GM19468 (cell line): ENCODE measurements around the gene CFAP73.
"Not testable (repeated sequence)": the region's sequence is repeated elsewhere in the genome, so short reads cannot be mapped to it uniquely, and the experiment has no call there.

Source experiments
- ATAC-seq: cut with Tn5 transposase; IDR thresholded peaks from one replicate; pipeline ENCODE4 v1.9.1; 2021; ENCODE audit warnings: mild to moderate bottlenecking, moderate library complexity, moderate number of reproducible peaks; ENCODE audit not compliant: unreplicated experiment; ENCODE audit errors: extremely low read depth

CFAP73 gene

DNA sequence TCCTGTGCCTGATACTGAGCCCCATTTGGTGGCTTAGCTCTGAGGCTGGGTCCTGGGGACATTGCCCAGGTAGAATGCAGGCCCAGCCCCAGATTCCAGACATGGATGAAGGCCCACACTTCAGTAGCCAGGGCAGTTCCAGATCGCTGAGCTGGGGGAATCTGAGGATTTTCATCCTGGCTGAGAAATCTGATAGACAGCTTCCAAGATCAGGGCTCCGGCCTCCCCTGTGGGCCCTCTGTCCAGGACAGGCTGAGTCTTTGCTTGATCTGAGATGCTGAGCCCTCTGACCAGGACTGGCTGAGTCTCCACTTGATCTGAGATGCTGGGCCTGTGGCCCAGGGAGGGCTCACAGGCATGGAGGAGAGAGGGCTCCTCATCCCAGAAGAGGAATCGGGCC lies 10.7 kb upstream of the CFAP73 start:
- no peak for ATAC-seq

DNA sequence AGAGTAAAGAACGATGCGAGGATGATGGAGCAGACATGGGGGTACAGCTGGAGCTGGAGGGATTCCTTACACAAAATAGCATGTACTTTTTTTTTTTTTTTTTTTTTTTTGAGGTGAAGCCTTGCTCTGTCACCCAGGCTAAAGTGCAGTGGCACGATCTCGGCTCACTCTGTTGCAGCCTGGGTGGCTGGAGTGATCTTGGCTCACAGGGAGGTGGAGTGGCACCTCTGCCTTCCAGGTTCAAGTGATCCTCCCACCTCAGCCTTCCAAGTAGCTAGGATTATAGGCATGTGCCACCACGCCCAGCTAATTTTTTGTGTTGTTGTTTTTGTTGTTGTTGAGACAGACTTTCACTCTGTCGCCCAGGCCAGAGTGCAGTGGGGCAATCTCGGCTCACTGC lies 8.8 kb upstream of the CFAP73 start:
- no peak for ATAC-seq

DNA sequence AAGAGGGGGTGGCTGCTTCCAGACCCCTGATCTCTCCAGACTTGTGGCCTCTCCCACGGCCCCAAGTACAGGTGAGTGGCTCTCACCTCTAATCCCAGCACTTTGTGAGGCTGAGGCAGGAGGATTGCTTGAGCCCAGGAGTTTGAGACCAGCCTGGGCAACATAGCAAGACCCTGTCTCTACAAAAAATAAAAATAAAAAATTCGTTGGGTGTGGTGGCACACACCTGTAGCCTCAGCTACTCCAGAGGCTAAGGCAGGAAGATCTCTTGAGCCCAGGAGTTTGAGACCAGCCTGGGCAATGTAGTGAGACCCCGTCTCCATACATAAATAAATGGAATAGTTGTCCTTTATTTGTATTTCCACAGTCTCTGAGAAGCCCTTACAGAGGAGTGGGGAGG lies 7.8 kb upstream of the CFAP73 start:
- not testable (repeated sequence) for ATAC-seq

DNA sequence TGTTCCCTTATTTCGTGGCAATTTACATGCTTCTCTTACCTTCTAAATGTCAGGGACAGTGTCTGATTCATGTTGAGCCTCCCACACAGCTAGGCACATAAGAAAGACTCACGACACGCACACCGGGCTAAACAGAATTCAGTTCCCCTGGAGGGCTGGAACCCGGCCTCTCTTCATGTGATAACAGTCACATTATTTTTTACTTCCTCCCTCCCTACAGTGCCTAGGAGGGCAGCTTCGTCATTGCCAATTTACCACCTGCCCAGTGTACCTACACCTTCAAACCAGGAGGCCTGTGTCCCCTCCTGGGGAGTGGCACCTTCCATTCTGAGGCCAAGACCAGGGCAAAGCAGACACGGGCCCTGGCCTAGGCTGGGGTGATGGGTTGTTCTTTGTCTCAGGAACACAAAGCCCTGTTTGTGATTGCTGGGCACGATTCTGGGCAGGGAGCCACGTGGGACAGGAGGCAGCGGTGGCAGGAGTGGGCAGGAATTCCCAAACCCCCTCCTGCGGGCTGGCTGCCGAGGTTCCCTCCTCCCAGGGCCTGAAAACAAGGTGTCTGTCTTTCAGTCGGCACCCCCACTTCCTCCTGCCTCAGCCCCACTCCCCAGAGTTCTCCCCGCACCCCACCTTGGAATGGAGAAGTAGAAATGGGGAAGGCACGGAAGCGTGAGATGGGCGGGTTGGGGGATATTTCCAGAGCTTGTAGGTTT lies 7.2 kb upstream of the CFAP73 start:
- ATAC-seq: no peak

DNA sequence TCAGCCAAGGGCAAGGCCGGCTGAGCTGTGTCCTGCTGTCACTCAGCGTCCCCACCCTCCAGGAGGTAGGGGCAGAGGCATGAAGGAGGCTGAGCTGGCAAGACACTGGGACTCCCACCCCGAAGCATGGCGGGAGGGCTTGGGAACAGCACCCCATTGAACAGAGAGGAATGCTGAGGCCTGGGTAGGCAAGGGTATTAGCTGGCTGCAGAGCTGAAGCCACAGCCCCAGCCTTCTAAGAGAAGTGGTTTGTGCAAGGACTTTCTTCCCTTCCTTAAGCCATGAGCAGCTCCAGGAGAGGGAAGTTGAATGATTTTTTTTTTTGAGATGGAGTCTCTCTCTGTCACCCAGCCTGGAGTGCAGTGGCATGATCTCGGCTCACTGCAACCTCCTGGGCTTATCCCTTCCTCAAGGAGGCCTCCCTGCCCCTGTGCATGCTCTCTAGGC lies 6.6 kb upstream of the CFAP73 start:
- ATAC-seq: no peak

DNA sequence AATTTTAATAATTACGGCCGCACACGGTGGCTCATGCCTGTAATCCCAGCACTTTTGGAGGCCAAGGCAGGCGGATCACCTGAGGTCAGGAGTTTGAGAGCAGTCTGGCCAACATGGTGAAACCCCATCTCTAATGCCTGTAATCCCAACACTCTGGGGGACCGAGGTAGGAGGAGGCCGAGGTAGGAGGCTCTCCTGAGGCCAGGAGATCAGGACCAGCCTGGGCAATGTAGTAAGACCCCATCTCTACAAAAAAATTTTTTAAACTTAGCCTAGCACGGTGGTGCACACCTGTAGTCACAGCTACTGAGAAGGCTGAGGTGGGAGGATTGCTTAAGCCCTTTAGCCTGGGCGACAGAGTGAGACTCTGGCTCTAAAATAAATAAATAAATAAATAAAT lies 5.6 kb upstream of the CFAP73 start:
- no peak for ATAC-seq

DNA sequence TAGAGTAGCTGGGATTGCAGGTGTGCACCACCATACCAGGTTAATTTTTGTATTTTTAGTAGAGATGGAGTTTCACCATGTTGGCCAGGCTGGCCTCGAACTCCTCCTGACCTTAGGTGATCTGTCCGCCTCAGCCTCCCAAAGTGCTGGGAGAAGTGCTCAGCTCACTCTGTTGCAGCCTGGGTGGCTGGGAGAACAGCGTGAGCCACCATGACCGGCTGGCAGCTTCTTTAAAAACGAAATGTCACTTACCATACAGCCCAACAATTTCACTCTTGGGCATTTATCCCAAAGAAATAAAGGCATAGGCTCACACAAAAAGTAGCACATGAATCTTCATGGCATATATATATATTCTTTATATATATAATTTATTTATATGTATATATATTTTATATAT lies 4.7 kb upstream of the CFAP73 start:
- no peak for ATAC-seq

DNA sequence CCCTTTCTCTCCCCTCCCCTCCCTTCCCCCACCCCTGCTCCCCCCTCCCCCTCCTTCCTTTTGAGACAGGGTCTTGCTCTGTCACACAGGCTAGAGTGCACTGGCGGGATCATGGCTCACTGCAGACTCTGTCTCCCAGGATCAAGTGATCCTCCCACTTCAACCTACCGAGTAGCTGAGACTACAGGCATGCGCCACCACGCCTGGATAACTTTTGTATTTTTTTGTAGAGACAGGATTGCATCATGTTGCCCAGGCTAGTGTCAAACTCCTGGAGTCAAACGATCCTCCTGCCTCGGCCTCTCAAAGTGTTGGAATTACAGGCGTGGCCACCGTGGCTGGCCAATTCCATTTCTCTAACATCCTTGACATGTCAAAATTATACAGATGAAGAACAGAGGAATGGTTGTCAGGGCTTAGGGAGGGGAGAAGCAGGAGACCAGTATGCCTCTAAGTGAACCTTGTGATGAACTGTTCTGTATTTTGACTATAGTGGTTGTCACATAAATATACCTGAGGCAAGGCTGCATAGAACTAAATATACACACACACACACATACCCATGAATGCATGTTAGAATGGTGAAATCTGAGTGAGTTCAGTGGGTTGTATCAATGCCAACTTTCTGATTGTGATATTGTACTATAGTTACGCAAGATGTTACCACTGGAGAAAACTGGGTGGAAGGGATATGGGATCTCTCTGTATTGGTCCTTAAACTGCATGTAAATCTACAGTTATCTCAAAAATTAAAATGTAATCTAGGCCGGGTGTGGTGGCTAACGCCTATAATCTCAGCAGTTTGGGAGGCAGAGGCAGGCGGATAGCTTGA lies 3.6 kb upstream of the CFAP73 start:
- ATAC-seq: no peak

DNA sequence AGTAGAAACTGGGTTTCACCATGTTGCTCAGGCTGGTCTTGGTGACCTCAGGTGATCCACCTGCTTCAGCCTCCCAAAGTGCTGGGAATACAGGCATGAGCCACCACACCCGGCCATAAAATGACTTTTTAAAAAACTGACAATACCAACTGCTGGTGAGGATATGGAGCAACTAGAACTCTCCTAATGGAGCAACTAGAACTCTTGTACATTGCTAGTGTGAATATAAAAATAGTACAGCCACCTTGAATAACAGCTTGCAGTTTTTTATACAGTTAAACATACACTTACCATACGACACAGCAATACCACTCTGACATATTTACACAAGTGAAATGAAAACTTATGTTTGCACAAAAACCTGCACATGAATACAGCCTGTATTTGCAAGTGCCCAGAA lies 2.5 kb upstream of the CFAP73 start:
- no peak for ATAC-seq

DNA sequence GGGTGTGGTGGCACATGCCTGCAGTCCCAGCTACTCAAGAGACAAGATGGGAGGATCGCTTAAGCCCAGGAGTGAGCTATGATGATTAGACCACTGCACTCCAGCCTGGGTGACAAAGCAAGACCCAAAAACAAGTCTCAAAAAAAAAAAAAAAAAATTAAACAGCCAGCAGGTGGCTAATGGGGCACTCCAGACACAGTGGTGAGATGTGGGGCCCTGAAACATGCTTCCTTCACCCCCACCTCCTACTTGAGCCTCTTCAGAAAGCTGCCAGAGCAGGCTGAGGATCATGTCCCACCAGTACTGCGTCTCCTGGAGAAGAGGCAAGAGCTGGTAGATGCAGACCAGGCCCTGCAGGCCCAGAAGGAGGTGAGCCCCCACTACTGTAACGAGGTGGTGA lies 2.1 kb downstream of the CFAP73 start:
- ATAC-seq: no peak

DNA sequence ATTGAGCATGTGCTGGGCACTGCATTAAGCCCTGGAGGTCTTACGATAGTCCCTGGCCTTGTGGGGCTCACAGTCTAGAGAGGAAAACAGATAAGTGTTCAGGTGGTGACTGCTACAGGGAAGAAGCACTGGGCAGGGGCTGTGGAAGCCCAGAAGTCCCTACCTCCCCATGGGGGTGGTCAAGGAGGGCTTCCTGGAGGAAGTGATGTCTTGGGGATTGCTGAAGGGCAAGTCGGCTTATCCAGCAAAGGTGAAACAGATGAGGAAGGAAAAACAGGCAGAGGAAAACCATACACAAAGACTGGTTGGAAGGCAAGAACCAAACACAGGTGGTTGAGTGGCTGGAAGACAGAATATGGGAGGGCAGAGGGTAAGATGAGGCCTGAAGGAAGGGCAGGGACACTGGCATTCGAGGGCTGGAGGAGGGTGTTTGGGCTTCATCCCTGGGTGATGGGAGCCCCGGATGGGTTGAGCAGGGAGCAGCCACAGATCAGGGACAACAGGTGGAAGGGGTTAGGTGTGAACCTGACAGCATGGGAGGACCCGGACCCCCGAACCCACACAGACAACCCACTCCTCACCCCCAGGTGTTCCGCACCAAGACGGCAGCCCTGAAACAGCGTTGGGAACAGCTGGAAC lies 2.8 kb downstream of the CFAP73 start:
- ATAC-seq: no peak

DNA sequence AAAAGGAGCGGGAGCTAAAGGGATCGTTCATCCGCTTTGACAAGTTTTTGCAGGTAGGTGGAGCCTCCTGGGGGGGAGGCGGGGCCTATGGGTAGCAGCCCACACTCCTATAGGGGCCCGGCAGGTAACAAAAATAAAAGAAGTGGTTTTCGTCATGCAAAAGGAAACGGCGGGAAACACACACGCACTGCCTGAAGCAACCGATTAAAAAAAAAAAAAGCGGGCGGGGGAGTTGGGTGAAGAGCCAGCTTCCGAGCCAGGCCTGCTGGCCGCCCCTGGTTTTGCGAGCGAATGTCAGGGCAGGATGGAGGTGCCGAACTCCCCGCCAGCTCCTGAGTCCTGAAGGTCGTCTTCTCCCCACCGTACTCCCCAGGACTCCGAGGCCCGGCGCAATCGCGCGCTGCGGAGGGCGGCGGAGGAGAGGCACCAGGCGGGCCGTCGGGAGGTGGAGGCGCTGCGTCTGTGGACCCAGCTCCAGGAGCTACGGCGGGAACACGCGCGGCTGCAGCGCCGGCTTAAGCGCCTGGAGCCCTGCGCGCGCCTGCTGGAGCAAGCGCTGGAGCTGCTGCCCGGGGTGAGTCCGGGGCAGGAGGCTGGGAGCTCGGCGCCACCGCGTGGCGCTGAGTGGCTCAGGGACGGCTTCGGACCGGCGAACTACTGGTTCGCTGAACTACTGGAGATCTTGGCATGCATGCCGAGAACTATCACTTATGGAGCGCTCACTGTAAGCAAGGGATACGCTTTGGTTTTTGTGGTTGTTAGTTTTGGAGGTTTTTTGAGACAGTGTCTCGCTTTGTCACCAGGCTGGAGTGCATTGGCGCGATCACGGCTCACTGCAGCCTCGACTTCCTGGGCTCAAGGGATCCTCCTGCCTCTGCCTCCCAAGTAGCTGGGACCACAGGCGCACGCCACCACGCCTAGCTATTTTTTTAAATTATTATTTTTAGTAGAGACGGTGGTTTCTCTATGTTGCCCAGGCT lies 3.6 kb downstream of the CFAP73 start:
- ATAC-seq: no peak

DNA sequence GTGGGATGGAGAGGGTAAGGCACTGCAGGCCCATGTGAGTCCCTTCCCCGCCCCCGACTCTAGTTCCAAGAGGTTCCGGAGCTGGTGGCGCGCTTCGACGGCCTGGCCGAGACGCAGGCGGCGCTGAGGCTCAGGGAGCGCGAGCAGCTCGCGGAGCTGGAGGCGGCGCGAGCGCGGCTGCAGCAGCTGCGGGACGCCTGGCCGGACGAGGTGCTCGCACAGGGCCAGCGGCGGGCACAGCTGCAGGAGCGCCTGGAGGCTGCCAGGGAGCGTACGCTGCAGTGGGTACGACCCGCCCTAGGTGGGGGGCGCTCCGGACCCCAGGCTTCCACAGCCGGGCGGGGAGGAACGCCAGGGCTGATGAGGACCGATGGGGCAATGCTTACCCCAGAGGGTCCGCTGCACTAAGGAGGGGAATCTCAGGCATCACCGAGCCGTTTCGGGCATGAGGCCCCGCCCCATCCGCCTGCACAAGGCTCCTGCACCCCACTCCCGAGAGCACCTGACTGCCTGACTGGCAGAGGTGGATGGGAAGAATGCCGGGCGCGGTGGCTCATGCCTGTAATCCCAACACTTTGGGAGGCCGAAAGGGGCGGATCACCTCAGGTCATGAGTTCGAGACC lies 4.9 kb downstream of the CFAP73 start:
- no peak for ATAC-seq

DNA sequence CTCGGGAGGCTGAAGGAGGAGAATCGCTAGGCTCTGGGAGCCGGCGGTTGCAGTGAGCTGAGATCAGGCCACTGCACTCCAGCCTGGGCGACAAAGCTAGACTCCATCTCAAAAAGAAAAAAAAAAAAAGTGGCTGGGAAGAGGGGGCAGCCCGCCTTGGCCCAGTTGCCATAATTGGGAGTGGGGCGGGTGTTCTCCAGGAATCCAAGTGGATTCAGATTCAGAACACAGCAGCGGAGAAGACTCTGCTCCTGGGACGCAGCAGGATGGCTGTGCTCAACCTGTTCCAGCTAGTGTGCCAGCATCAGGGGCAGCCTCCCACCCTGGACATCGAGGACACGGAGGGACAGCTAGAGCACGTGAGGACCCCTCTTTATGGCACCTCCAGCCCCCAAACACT lies 5.5 kb downstream of the CFAP73 start:
- no peak for ATAC-seq

DNA sequence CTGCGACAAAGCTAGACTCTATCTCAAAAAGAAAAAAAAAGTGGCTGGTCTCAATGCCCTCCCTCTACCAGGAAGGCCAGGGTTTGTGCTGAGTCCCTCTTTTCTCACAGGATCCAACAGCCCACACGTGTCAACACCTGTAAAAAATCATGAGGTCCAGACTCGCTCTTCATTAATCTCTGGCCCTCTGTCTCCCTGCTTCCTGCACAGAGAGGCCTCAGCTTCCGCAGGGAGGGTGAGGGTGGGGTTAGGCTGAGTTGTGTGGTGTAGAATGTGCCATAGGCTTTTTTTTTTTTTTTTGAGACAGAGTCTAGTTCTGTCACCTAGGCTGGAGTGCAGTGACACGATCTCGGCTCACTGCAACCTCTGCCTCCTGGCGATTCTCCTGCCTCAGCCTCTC lies 6.1 kb downstream of the CFAP73 start:
- ATAC-seq: no peak

DNA sequence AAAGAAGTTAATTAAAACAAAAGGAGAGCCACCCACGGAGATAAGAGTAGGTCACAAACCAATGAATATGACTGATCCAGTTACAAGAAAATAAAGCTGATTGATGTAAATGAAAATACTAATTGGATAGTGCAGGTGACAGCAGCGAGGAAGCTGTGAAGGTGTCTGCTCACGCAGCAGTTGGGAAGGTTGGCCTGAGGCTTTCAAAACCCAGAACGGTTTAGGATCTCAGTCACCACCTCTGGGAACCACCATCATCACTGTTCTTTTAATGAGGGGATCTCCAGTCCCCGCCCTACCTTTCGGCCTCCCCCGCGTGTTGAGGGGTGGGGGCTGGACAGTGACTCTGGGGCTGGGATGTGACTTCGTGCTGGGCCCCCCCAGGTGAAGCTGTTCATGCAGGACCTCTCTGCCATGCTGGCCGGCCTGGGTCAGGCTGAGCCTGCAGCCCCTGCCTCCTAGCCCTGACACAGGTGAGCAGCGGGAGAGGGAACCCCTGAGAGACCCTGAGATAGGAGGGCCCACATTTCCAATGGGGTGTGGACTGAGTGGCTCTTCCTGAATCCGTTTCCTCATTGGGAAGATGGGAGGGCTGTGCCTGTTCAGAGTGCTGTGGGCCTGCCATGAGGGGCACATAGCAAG lies 7.8 kb downstream of the CFAP73 start:
- ATAC-seq: no peak

DNA sequence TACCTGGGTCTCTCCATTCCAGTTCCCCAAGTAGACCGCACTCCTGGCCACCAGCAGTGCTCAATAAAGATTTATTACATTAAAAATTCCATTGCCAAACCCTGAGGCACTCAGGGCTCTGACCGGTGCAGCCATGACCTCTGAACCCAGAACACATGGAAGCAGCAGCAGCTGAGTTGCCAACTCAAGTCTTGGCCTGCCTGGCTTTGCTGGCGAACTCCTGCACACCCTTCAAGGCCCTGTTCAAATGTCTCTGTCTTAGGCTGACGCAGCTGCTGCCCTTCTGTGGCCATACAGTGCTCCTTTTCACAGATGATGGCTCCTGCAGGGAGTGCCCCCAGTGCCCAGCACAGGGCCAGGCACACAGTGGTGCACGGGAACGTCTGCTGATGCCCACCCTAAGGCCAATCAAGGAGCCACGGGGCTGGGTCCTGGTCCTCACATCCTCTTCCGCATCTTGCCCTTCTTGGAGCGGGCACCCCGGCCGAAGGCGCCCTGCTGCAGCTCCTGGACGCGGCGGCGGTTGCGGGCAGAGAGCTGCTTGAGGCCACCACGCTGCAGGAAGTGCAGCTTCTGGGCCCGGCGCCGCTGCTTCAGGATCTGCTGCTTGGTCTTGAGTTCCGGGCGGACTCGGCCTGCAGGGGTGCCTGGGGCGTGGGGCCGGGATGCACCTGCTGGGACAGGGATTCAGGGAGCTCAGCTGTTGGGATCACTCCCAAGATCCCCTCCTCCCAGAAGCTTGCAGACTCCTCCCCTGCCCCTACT lies 9.1 kb downstream of the CFAP73 start:
- ATAC-seq: no peak

DNA sequence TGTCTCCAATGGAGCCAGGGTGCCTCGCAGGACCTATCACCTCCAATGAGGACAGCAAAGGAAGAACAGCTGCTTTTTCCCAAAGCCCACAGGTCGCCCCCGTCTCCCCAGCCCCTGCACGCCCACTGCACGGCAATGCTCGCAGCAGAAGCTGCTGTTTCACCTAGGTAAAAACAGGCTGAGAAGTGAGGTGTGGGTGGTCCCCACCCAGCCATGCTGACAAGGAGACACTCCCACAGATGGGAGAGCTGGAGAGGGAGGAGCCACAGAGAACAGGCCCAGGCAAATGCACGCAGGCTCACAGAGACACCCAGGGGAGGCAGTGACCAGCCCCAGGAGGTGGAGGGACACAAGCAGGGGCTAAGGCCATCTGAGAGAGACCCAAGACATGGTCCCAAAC lies 10.4 kb downstream of the CFAP73 start:
- no peak for ATAC-seq
